Mesothelial cell of epicardium (in vitro differentiated cells): Measurements from ENCODE around the gene USP11. TPM values are rescaled to one million over a fixed set of nuclear protein-coding genes. Genes with fewer than 3 reads are reported as not detected.

Experiments
- DNase-seq, 2 experiments: peaks; one replicate each; pipeline ENCODE4 v3.0.0; 2021; ENCODE audit warnings: low spot score in 2 of 2; ENCODE audit not compliant: unreplicated experiment in 2 of 2
- H3K27ac Mint-ChIP-seq: 2 replicates; pipeline ENCODE4 v1.8.0; 2021; ENCODE audit warnings: mixed read lengths
- H3K27me3 Mint-ChIP-seq: 2 replicates; pipeline ENCODE4 v1.8.0; 2021; ENCODE audit warnings: low read depth, mixed read lengths
- H3K36me3 Mint-ChIP-seq: 2 replicates; pipeline ENCODE4 v1.8.0; 2021; ENCODE audit warnings: mixed read lengths
- H3K4me1 Mint-ChIP-seq: 2 replicates; pipeline ENCODE4 v1.8.0; 2021; ENCODE audit warnings: mixed read lengths
- H3K4me3 Mint-ChIP-seq: 2 replicates; pipeline ENCODE4 v1.8.0; 2021; ENCODE audit warnings: mild to moderate bottlenecking, moderate library complexity, mixed read lengths
- H3K9me3 Mint-ChIP-seq: 2 replicates; pipeline ENCODE4 v1.8.0; 2021; ENCODE audit warnings: mixed read lengths
- CTCF ChIP-seq: fragments of 200-600 bp; sonication (generic); IDR thresholded peaks from one replicate; pipeline ENCODE4 v1.5.0; 2021; ENCODE audit warnings: antibody characterized with exemption; ENCODE audit not compliant: unreplicated experiment
- total RNA-seq: library from RNA; stranded (reverse); gene quantifications from 3 replicates; pipeline ENCODE4 v1.2.1, GENCODE V29; 2021

The USP11 gene
- total RNA-seq, 1 donor from 2014 or later: 315 TPM

- TF ChIP-seq CTCF: no peak
- H3K4me1 Mint-ChIP-seq: no peaks in the 10 kb centered on the region
- peak overlapping the region; percentile 52 for H3K27ac Mint-ChIP-seq
- H3K27me3 Mint-ChIP-seq: no peaks in the 10 kb centered on the region
- no peak overlapping the region for H3K4me3 Mint-ChIP-seq
- H3K36me3 Mint-ChIP-seq: peaks cover 64% of the 10 kb centered on the region
- DNase-seq: no peak
- H3K9me3 Mint-ChIP-seq: no peaks in the 10 kb centered on the region
These were observed 27.8 kb upstream of the USP11 start for GRCh38 chrX:47204970-47205369.

GRCh38 chrX:47206316-47206715 is 26.5 kb upstream of the USP11 start:
- H3K4me3 Mint-ChIP-seq: no peak overlapping the region
- H3K4me1 Mint-ChIP-seq: no peaks in the 10 kb centered on the region
- DNase-seq: no peak
- H3K27me3 Mint-ChIP-seq: no peaks in the 10 kb centered on the region
- H3K9me3 Mint-ChIP-seq: no peaks in the 10 kb centered on the region
- H3K36me3 Mint-ChIP-seq: peaks cover 63% of the 10 kb centered on the region
- H3K27ac Mint-ChIP-seq: no peak overlapping the region
- no peak for TF ChIP-seq CTCF

GRCh38 chrX:47208108-47208507 is 24.7 kb upstream of the USP11 start:
- no peak for DNase-seq
- Mint-ChIP-seq H3K27me3 (no peaks in the 10 kb centered on the region), H3K4me3 (no peak overlapping the region), H3K27ac (no peak overlapping the region), H3K4me1 (no peaks in the 10 kb centered on the region), H3K36me3 (peaks cover 66% of the 10 kb centered on the region), H3K9me3 (no peaks in the 10 kb centered on the region)
- TF ChIP-seq CTCF: no peak

- no peaks in the 10 kb centered on the region for H3K9me3 Mint-ChIP-seq
- H3K36me3 Mint-ChIP-seq: peaks cover 69% of the 10 kb centered on the region
- H3K4me3 Mint-ChIP-seq: no peak overlapping the region
- DNase-seq: no peak
- no peak for TF ChIP-seq CTCF
- H3K4me1 Mint-ChIP-seq: no peaks in the 10 kb centered on the region
- H3K27me3 Mint-ChIP-seq: no peaks in the 10 kb centered on the region
- no peak overlapping the region for H3K27ac Mint-ChIP-seq
These were observed 23.1 kb upstream of the USP11 start for GRCh38 chrX:47209508-47210238.

GRCh38 chrX:47210661-47211425 is 22.0 kb upstream of the USP11 start:
- TF ChIP-seq CTCF: no peak
- no peak for DNase-seq
- H3K36me3 Mint-ChIP-seq: peaks cover 70% of the 10 kb centered on the region
- no peaks in the 10 kb centered on the region for H3K27me3 Mint-ChIP-seq
- H3K4me1 Mint-ChIP-seq: no peaks in the 10 kb centered on the region
- H3K4me3 Mint-ChIP-seq: no peak overlapping the region
- no peaks in the 10 kb centered on the region for H3K9me3 Mint-ChIP-seq
- H3K27ac Mint-ChIP-seq: no peak overlapping the region
